Colonic mucosa (tissue), 4 donors: ENCODE measurements around the gene KLK11. TPM values are rescaled to one million over a fixed set of nuclear protein-coding genes. Genes with fewer than 3 reads are reported as not detected.

Source experiments
- DNase-seq: peaks from one replicate; pipeline ENCODE4 v3.0.0-alpha.2; 2020
- H3K27ac ChIP-seq: fragments of 200-600 bp; one replicate; pipeline ENCODE4 v1.8.0; 2021
- H3K27me3 ChIP-seq: fragments of 200-600 bp; one replicate; pipeline ENCODE4 v1.8.0; 2021
- H3K36me3 ChIP-seq: fragments of 200-600 bp; one replicate; pipeline ENCODE4 v1.8.0; 2021
- H3K4me1 ChIP-seq: fragments of 200-600 bp; one replicate; pipeline ENCODE4 v1.8.0; 2021; ENCODE audit warnings: mild to moderate bottlenecking
- H3K4me3 ChIP-seq: fragments of 200-600 bp; one replicate; pipeline ENCODE4 v1.8.0; 2021
- H3K9ac ChIP-seq, 2 donors: one replicate each; pipeline ENCODE4 v1.7.0; 2013; ENCODE audit warnings: control low read depth in 2 of 2, low read depth in 2 of 2, low read length in 2 of 2
- H3K9me3 ChIP-seq: fragments of 200-600 bp; one replicate; pipeline ENCODE4 v1.8.0; 2021
- intact Hi-C: fragments of 100-400 bp; cut with DNase I; formaldehyde crosslinking; loops from one replicate; pipeline ENCODE4 v1.14.1; 2022
- total RNA-seq, 2 donors: library from RNA; stranded (reverse); fragmentation: NEBNext Ultra II Directional in 1 of 2; extraction: Animal tissue kit (Norgen Biotek cat#: 25700) in 1 of 2; gene quantifications; one replicate each; pipeline ENCODE4 v1.2.1, GENCODE V29; 2021
- TF ChIP-seq, protein P1 (sequence below): fragments of 200-600 bp; IDR thresholded peaks from one replicate; pipeline ENCODE4 v1.8.0; 2022; ENCODE audit warnings: antibody characterized with exemption, mild to moderate bottlenecking
- donor health status: healthy.
- donor health status: DM: no; HTN: no; CAD: no.
- donor health status: DM: no; HTN: no; CAD: no.

KLK11 gene
- total RNA-seq, 2 donors from 2014 or later = 0.88 to 0.94 TPM

- intact Hi-C loops = no loop called here
- Histone ChIP-seq H3K9ac (no peak overlapping the region), H3K36me3 (no peaks in the 10 kb centered on the region), H3K4me3 (no peak overlapping the region), H3K4me1 (no peaks in the 10 kb centered on the region), H3K27ac (no peak overlapping the region), H3K27me3 (peaks cover 20% of the 10 kb centered on the region), H3K9me3 (no peaks in the 10 kb centered on the region)
- TF ChIP-seq, protein P1, sequence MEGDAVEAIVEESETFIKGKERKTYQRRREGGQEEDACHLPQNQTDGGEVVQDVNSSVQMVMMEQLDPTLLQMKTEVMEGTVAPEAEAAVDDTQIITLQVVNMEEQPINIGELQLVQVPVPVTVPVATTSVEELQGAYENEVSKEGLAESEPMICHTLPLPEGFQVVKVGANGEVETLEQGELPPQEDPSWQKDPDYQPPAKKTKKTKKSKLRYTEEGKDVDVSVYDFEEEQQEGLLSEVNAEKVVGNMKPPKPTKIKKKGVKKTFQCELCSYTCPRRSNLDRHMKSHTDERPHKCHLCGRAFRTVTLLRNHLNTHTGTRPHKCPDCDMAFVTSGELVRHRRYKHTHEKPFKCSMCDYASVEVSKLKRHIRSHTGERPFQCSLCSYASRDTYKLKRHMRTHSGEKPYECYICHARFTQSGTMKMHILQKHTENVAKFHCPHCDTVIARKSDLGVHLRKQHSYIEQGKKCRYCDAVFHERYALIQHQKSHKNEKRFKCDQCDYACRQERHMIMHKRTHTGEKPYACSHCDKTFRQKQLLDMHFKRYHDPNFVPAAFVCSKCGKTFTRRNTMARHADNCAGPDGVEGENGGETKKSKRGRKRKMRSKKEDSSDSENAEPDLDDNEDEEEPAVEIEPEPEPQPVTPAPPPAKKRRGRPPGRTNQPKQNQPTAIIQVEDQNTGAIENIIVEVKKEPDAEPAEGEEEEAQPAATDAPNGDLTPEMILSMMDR = no peak
- no peak for DNase-seq
Measured at GRCh38 chr19:51065221-51065960, 39.0 kb upstream of the KLK11 start.

DNA sequence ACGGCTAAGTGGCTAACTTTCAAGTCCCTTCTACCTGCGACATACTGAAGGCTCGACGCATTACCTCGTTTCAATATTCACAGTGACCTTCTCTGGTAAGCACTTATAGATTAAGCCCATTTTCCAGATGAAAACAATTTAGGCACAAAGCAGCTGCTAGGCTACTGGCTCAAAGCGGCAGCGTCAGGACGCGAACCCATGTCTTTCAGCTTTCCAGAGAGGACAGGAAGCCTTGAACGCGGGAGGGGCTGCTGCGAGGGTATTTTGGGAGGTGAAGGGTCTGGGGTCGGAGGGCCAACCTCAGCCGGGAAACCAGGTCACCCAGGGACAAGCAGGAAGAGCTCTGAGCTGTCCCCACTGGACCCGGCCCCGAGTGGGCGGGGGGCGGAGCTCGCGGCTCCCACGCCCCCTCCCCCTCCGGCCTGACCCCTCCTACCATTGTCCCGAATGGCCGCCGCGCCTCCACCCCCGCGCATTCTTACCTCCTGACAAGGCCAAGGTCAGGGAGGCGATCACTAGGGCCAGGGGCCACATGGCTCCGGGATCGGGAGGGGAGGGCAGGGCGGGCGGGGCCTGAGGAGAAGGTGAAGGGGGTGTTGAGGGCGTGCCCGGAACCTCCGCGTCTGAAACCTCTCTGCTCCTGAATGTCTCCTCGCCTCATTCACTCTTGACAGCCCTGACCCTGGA lies 38.3 kb upstream of the KLK11 start, which contains the start of gene KLK13:
Gene KLK13 (minus strand): TSS at position 559 of the 687 bp plus-strand sequence. CDS start 25 bp downstream, at position 534.
- intact Hi-C loops = no loop called here
- DNase-seq = no peak
- Histone ChIP-seq H3K27me3 (peaks cover 20% of the 10 kb centered on the region), H3K36me3 (no peaks in the 10 kb centered on the region), H3K9ac (no peak within 1 kb of the TSS), H3K9me3 (no peaks in the 10 kb centered on the region), H3K4me1 (no peaks in the 10 kb centered on the region), H3K27ac (no peak within 1 kb of the TSS), H3K4me3 (no peak within 1 kb of the TSS)
- TF ChIP-seq, protein P1 = no peak

DNA sequence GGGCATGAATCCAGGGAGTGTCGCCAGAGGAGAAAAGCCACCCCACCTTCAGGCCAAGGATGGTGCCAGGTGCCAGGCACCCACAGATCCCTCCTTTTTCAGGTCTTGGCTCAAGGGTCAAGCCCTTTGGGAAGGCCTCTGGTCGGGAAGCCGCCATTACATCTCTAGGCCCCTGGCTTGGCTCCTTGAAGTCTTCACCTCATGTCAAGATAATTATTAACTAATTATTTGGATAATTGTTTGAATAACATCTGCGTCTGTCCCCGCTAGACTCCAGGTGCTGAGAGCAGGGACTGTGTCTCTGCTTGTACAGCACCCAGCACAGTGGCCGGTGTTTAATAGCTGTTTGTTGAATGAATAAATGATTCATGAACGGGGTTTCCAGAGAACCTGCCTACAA lies 37.2 kb upstream of the KLK11 start:
- TF ChIP-seq, protein P1 = no peak
- no peaks in the 10 kb centered on the region for H3K4me1 ChIP-seq
- no peaks in the 10 kb centered on the region for H3K36me3 ChIP-seq
- H3K9me3 ChIP-seq = no peaks in the 10 kb centered on the region
- H3K9ac ChIP-seq = no peak overlapping the region
- peaks cover 20% of the 10 kb centered on the region for H3K27me3 ChIP-seq
- intact Hi-C loops = no loop called here
- no peak overlapping the region for H3K27ac ChIP-seq
- H3K4me3 ChIP-seq = no peak overlapping the region
- no peak for DNase-seq

DNA sequence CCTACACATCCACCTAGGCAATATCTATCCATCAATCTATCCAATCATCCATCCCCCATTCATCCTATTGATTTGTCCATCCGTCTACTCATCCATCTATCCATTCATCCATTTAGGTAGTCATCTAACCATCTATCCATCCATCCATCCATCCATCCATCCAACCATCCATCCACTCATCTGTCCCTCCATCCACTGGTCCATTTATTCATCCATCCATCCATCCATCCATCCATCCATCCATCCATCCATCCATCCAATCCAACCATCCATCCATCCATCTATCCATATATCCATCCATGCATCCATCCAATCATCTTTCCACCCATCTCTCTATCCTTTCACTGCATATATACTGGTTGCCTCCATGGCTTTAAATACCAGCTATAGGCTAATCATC lies 34.6 kb upstream of the KLK11 start:
- Histone ChIP-seq H3K27me3 (peaks cover 20% of the 10 kb centered on the region), H3K27ac (no peak overlapping the region), H3K4me1 (no peaks in the 10 kb centered on the region), H3K9ac (no peak overlapping the region), H3K9me3 (no peaks in the 10 kb centered on the region), H3K4me3 (no peak overlapping the region), H3K36me3 (no peaks in the 10 kb centered on the region)
- intact Hi-C loops = no loop called here
- TF ChIP-seq, protein P1 = no peak
- DNase-seq = no peak

- Histone ChIP-seq H3K9me3 (no peaks in the 10 kb centered on the region), H3K4me1 (no peaks in the 10 kb centered on the region), H3K36me3 (no peaks in the 10 kb centered on the region), H3K27ac (no peak overlapping the region), H3K27me3 (peaks cover 14% of the 10 kb centered on the region), H3K4me3 (no peak overlapping the region), H3K9ac (no peak overlapping the region)
- DNase-seq = no peak
- TF ChIP-seq, protein P1 = no peak
- intact Hi-C loops = no loop called here
Measured at GRCh38 chr19:51060336-51060735, 33.9 kb upstream of the KLK11 start.
